GM19035 (cell line): ENCODE data around the gene ZNF521.

Source experiments
- ATAC-seq: cut with Tn5 transposase; IDR thresholded peaks from one replicate; pipeline ENCODE4 v1.9.1; 2021; ENCODE audit not compliant: unreplicated experiment

ZNF521 gene

GRCh38 chr18:25253136-25253535 is 98.8 kb downstream of the ZNF521 start:
- ATAC-seq, result no peak

GRCh38 chr18:25251068-25251467 is 100.9 kb downstream of the ZNF521 start:
- ATAC-seq, result no peak

- ATAC-seq, result no peak
These were observed 101.5 kb downstream of the ZNF521 start for GRCh38 chr18:25250474-25250851.

- no peak for ATAC-seq
These were observed 103.2 kb downstream of the ZNF521 start for GRCh38 chr18:25248755-25249154.

- ATAC-seq, result no peak
These were observed 104.2 kb downstream of the ZNF521 start for GRCh38 chr18:25247725-25248124.

- no peak for ATAC-seq
These were observed 106.9 kb downstream of the ZNF521 start for GRCh38 chr18:25244924-25245698.

GRCh38 chr18:25244170-25244569 is 107.8 kb downstream of the ZNF521 start:
- ATAC-seq, result no peak

- ATAC-seq, result no peak
These were observed 108.2 kb downstream of the ZNF521 start for GRCh38 chr18:25243754-25244153.

- no peak for ATAC-seq
These were observed 108.7 kb downstream of the ZNF521 start for GRCh38 chr18:25243257-25243656.

GRCh38 chr18:25240420-25240770 is 111.6 kb downstream of the ZNF521 start:
- ATAC-seq, result no peak

GRCh38 chr18:25239581-25240419 is 112.2 kb downstream of the ZNF521 start:
- no peak for ATAC-seq

GRCh38 chr18:25239151-25239550 is 112.8 kb downstream of the ZNF521 start:
- no peak for ATAC-seq

- ATAC-seq, result no peak
These were observed 114.2 kb downstream of the ZNF521 start for GRCh38 chr18:25237571-25238267.

GRCh38 chr18:25236736-25237135 is 115.2 kb downstream of the ZNF521 start:
- no peak for ATAC-seq

GRCh38 chr18:25235401-25236042 is 116.4 kb downstream of the ZNF521 start:
- no peak for ATAC-seq

- ATAC-seq, result no peak
These were observed 117.1 kb downstream of the ZNF521 start for GRCh38 chr18:25234740-25235345.

- ATAC-seq, result no peak
These were observed 117.7 kb downstream of the ZNF521 start for GRCh38 chr18:25234322-25234639.

GRCh38 chr18:25233528-25234321 is 118.2 kb downstream of the ZNF521 start:
- no peak for ATAC-seq

- no peak for ATAC-seq
These were observed 120.7 kb downstream of the ZNF521 start for GRCh38 chr18:25231327-25231691.

GRCh38 chr18:25230658-25231326 is 121.2 kb downstream of the ZNF521 start:
- ATAC-seq, result peak; percentile 53
